Measurements from ENCODE around the gene LRRC51.
"Not testable (repeated sequence)": the region's sequence is repeated elsewhere in the genome, so short reads cannot be mapped to it uniquely, and the experiment has no call there.

LRRC51 gene

DNA sequence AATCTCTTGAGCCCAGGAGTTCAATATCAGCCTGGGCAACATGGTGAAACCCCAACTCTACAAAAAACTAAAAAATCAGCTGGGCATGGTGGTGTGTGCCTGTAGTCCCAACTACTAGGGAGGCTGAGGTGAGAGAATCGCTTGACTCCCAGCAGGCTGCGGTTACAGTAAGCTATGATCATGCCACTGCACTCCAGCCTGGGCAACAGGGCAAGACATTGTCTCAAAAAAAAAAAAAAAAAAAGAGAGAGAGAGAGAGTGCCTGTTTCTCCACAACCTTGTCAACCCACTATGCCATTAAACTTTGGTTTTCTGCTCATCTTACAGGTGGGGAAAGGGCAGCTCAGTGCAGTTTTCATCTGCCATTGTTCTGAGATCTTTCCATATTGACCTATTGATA, 60.0 kb downstream of the LRRC51 start:
- no peak for DNase-seq (ENCODE audit: low read depth)
- H3K4me3 ChIP-seq (ENCODE audit: low read depth, low read length), result no peak overlapping the region
- no peak for TF ChIP-seq CTCF (conservative IDR thresholded peaks at IDR 0.05; ENCODE audit: low read depth, low read length)

DNA sequence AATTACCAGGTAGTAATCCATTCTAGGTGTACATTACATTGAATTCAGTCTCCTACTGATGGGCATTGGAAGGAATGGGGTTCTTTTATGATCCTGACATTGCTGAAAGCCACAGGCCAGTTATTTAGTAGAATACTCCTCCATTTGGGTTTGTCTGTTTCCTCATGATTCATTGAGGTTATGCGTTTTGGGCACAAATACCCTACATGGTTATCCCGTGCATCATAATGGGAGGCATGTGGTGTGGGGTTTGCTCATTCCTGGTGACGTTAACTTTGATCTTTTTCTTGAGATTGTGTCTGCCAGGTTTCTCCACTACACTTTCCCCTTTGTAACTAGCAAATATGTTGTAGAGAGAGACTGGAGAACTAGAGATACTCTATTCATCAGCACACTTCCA, 60.4 kb downstream of the LRRC51 start:
- DNase-seq (ENCODE audit: low read depth), result peak; percentile 76
- H3K4me3 ChIP-seq (ENCODE audit: low read depth, low read length), result no peak overlapping the region
- no peak for TF ChIP-seq CTCF (conservative IDR thresholded peaks at IDR 0.05; ENCODE audit: low read depth, low read length)

- DNase-seq (ENCODE audit: low read depth), result peak; percentile 7
- not testable (repeated sequence) for H3K4me3 ChIP-seq (ENCODE audit: low read depth, low read length)
Measured at GRCh38 chr11:72142086-72142485, 61.4 kb downstream of the LRRC51 start.

GRCh38 chr11:72142543-72142942, 61.9 kb downstream of the LRRC51 start:
- not testable (repeated sequence) for H3K4me3 ChIP-seq (ENCODE audit: low read depth, low read length); DNase-seq (ENCODE audit: low read depth)

GRCh38 chr11:72144807-72145565, 64.3 kb downstream of the LRRC51 start:
- DNase-seq (ENCODE audit: low read depth), result peak; percentile 64
- TF ChIP-seq CTCF (conservative IDR thresholded peaks at IDR 0.05; ENCODE audit: low read depth, low read length), result no peak
- H3K4me3 ChIP-seq (ENCODE audit: low read depth, low read length), result no peak overlapping the region
